HEK293 (cell line): ENCODE results near the gene PAEP.

Experiments
- CTCF ChIP-seq: fragments of 450-650 bp; formaldehyde crosslinking; IDR thresholded peaks from 2 replicates; pipeline ENCODE4 v1.5.1; 2016; ENCODE audit warnings: missing biosample characterization, missing genetic modification characterization
- ZBTB20 ChIP-seq: fragments of 450-650 bp; formaldehyde crosslinking; IDR thresholded peaks from 2 replicates; pipeline ENCODE4 v1.5.1; 2016; ENCODE audit warnings: missing biosample characterization, missing genetic modification characterization
- ZNF140 ChIP-seq: fragments of 450-650 bp; formaldehyde crosslinking; IDR thresholded peaks from 2 replicates; pipeline ENCODE4 v1.5.1; 2016; ENCODE audit warnings: missing biosample characterization, missing genetic modification characterization
- ZNF426 ChIP-seq: fragments of 450-650 bp; formaldehyde crosslinking; IDR thresholded peaks from 2 replicates; pipeline ENCODE4 v1.5.1; 2017; ENCODE audit warnings: missing biosample characterization, missing genetic modification characterization, mild to moderate bottlenecking, inconsistent platforms, moderate library complexity

GRCh38 chr9:135526730-135527571 lies 34.6 kb upstream of the PAEP start:
- TF ChIP-seq ZNF426 (tag by site-specific recombination) = no peak
- no peak for TF ChIP-seq CTCF (tag by site-specific recombination)
- no peak for TF ChIP-seq ZNF140 (tag by site-specific recombination)
- TF ChIP-seq ZBTB20 (tag by site-specific recombination) = no peak
